Neural cell (in vitro differentiated cells): ENCODE results near the gene ERGIC2.

Experiments
- CTCF ChIP-seq: fragments of 450-650 bp; IDR thresholded peaks from 2 replicates; pipeline ENCODE4 v1.5.1; 2014; ENCODE audit warnings: antibody characterized with exemption, mild to moderate bottlenecking, moderate library complexity; ENCODE audit not compliant: poor library complexity, severe bottlenecking
- EP300 ChIP-seq: fragments of 450-650 bp; conservative IDR thresholded peaks from 2 replicates; pipeline ENCODE4 v1.6.1; 2014; ENCODE audit warnings: antibody characterized with exemption, mild to moderate bottlenecking, moderate library complexity; ENCODE audit not compliant: poor library complexity, severe bottlenecking
- EZH2 ChIP-seq: fragments of 200-600, 300-800 bp; shearing (Covaris generic), sonication (generic); IDR thresholded peaks from 2 replicates; pipeline ENCODE4 v1.6.1; 2014; ENCODE audit warnings: antibody characterized with exemption, low read length, borderline replicate concordance, mild to moderate bottlenecking; ENCODE audit not compliant: insufficient read depth, poor library complexity, severe bottlenecking
- POLR2AphosphoS5 ChIP-seq: IDR thresholded peaks from 2 replicates; pipeline ENCODE4 v1.6.1; 2012
- RAD21 ChIP-seq: fragments of 450-650 bp; conservative IDR thresholded peaks from 2 replicates; pipeline ENCODE4 v1.6.1; 2014; ENCODE audit warnings: antibody characterized with exemption, mild to moderate bottlenecking, moderate library complexity
- REST ChIP-seq: IDR thresholded peaks from 2 replicates; pipeline ENCODE4 v1.6.1; 2012; ENCODE audit warnings: borderline replicate concordance
- TAF1 ChIP-seq: IDR thresholded peaks from 2 replicates; pipeline ENCODE4 v1.6.1; 2012; ENCODE audit warnings: low read depth

- TF ChIP-seq EP300 (no peak), CTCF (no peak), RAD21 (no peak), POLR2AphosphoS5 (no peak), TAF1 (no peak), EZH2 (no peak), REST (no peak)
Measured at GRCh38 chr12:29389295-29389919, 8.4 kb upstream of the ERGIC2 start.
